Measurements from ENCODE around the gene CLEC3B. TPM values are rescaled to one million over a fixed set of nuclear protein-coding genes. Genes with fewer than 3 reads are reported as not detected.
A peak's percentile ranks its signal among the peaks of the same experiment; 100 is the strongest.

CLEC3B gene
- total RNA-seq, 1 donor from 2014 or later: 0.20 TPM

GRCh38 chr3:45003406-45003805 lies 22.7 kb upstream of the CLEC3B start:
- peak in 1 of 2 donors; percentile 89 for DNase-seq (ENCODE audit: low read depth in 2 of 2)

- peak in 1 of 2 donors; percentile 73 for DNase-seq (ENCODE audit: low read depth in 2 of 2)
These were observed 22.2 kb upstream of the CLEC3B start for GRCh38 chr3:45003859-45004258.

GRCh38 chr3:45007091-45007490 lies 19.0 kb upstream of the CLEC3B start:
- no peak for DNase-seq (ENCODE audit: low read depth in 2 of 2)

- DNase-seq (ENCODE audit: low read depth in 2 of 2): no peak
These were observed 18.0 kb upstream of the CLEC3B start for GRCh38 chr3:45008117-45008516.

DNA sequence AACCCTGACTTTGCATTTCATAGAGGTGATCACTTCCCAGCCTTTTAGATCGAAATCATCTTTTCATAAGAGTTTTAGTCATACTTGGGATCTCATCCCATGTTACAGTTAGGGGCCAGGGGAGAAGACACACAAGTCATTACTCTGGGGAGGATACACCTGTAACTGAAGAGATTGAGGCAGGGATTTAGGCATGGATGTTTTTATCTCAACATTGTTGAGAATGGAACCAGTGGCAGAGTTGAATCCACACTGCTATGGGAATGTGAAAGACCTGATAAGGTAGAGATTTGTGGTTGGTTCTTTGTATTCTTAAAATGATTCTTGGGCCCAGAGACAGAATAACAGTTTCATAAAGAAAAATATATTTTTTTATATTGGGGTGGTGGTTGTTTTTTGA lies 16.2 kb upstream of the CLEC3B start:
- no peak for DNase-seq (ENCODE audit: low read depth in 2 of 2)

- peak in 1 of 2 donors; percentile 28 for DNase-seq (ENCODE audit: low read depth in 2 of 2)
These were observed 15.2 kb upstream of the CLEC3B start for GRCh38 chr3:45010811-45011333.

DNA sequence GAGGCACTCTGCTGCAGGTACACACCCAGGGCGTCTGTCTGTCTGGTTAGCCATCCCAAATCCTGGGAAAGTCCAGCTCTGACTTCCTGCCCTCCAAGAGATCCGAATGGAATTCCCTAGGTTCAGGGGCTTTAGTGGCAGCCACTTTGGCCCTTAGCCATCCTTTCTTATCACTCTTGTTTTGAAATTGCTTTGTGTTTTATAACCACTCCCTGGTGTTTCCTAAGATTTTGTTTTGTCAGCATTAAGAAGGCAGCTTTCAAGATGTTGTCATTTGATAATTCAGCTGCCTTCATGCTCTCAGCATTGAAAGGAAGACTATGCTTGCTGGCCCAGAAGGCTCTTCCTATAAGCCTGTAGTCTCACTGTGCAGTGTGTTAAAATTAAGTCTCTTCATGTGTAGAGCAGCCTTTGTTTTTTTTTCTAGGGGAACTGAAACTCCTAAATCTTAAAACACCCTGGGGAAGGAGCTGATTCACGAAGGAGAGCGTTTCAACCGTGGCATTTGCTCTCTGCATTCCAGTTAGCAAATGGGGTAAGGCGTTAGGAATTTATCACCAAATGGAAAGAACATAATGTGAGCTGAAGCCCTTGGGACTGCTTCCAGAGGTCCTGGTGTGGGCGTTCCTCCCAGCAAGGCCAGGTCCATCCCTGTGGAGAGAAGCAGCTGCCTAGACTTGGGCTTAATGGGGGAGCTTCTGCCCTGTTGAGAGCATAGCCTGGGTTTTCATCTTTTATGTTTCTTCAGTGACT lies 14.2 kb upstream of the CLEC3B start:
- peak; percentile 76 to 83 for DNase-seq (ENCODE audit: low read depth in 2 of 2)

- no peak for DNase-seq (ENCODE audit: low read depth in 2 of 2)
These were observed 13.5 kb upstream of the CLEC3B start for GRCh38 chr3:45012577-45012976.

DNA sequence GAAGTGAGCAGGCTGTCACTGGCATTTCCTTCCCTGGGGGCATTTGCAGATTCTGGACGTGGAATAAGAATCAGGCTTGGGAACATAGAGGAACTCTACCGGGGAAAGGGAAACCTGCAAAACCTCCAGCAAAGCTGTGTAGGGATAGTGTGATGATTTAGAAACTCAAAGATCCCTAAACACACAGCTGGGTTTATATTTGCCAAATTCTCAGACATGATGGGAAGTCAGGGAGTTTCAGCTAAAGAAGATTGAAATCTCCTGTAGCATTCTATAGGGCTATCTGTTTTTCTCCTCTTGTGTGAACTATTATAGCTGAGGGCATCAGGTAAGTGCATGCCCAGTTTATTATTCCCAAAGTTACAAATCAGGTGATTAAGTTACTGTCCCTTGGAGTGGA lies 9.2 kb upstream of the CLEC3B start:
- DNase-seq (ENCODE audit: low read depth in 2 of 2): no peak

DNA sequence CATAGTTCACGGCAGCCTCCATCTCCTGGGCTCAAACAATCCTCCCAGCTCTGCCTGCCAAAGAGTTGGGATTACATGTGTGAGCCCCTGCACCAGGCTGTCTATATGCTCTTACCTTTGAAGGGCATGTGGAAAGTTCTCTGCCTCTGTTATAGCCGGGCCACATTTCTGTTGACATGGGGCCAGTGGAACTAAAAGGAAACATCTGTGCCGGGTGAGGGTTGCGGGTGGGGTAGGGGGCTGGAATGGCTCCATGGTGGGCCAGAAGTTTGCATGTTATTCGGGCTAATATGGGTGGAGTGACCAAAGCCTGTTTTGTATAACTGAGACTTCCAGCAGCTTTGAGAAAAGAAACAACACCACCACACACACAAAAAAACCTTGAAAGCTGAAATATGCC lies 8.3 kb upstream of the CLEC3B start:
- peak in 1 of 2 donors; percentile 80 for DNase-seq (ENCODE audit: low read depth in 2 of 2)

DNA sequence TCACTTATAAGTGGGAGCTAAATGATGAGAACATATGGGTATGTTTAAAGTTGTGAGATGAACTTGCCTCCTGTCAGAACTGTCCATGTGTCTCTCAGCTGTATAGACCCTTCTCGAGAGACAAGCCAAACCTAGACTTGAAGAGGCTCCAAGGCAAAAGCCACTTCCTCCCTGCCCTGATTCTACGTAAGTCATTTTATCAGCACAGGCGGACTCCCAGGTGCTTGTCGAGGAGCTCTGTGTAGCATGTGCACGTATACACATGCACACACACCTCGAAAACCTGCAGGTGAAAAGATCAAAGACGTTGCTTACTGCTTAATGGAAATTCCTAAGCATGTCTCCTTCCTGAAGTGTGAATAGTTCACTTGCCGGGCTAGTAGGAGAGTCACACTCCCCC lies 5.6 kb upstream of the CLEC3B start:
- no peak for DNase-seq (ENCODE audit: low read depth in 2 of 2)

DNA sequence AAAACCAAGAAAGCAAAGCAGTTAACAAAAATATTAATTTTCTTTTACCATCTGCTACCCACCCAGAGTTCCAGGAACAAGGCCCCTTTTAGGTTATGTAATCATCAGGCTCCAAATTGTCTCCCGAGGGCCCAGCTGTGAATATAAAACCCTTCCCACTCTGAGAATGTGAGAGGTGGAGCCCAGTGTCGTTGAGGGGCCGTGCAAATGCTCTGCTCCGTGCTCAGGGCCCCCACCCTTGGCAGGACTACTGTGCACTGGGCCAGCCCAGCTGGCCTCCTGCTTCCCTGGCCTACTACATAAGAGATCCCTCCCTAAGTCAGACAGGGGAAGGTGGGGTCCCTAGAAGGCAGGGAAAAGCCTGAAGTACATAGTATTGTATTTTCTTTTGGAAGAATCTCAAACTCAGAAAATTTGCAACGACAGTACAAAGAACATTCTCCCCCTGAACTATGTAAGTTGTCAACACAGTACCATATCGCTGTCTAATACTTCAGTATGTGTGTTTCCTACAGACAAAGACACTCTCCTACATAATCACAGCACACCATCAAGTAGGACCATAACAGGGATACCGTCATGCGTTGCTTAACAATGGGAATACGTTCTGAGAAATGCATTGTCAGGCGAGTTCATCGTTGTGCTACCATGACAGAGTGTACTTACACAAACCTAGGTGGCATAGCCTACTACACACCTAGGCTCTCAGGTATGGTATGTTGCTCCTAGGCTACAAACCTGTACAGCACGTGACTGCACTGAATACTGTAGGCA lies 4.4 kb upstream of the CLEC3B start:
- DNase-seq (ENCODE audit: low read depth in 2 of 2): no peak

GRCh38 chr3:45023675-45024074 lies 2.4 kb upstream of the CLEC3B start:
- no peak for DNase-seq (ENCODE audit: low read depth in 2 of 2)

- peak in 1 of 2 donors; percentile 23 for DNase-seq (ENCODE audit: low read depth in 2 of 2)
These were observed 1.4 kb upstream of the CLEC3B start for GRCh38 chr3:45024542-45025255.

GRCh38 chr3:45026957-45027356 lies 854 bp downstream of the CLEC3B start:
- peak in 1 of 2 donors; percentile 50 for DNase-seq (ENCODE audit: low read depth in 2 of 2)

DNA sequence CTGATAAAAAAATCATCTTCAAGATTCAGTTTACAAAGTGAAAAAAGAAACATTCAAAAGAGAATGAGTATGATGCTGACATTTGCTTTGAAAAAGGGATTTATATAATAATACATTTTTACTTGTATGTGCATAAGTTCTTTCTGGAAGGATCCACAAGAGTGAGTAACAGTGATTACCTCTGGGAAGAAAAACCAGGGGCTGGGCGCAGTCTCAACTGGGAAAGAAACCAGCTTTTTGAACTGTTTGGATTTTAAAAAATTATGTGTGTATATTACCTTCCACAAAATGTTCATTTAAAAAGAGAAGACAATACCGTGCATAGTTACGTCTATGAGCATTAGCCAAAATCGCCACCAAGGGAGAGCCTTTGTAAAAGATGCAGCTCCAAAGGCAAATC lies 1.3 kb downstream of the CLEC3B start:
- no peak for DNase-seq (ENCODE audit: low read depth in 2 of 2)

DNA sequence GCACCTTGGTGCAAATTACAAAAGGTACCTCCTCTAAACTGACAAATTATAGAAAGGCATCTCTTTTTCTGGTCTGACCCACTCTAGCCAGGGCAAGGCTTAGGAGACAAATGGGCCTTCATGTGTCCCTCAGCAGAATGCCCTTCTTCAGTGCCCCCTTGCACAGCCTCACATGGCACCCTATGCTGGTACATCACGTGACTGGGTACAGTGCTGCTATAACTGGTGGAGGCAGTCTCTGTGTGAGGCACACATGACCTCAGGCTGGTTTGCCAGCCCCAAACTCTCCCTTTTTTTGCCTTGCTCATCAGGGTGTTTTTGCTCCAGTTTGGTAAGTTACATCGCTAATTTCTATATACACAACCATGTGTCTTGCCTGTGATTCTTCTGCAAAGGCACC lies 3.1 kb downstream of the CLEC3B start:
- no peak for DNase-seq (ENCODE audit: low read depth in 2 of 2)

DNA sequence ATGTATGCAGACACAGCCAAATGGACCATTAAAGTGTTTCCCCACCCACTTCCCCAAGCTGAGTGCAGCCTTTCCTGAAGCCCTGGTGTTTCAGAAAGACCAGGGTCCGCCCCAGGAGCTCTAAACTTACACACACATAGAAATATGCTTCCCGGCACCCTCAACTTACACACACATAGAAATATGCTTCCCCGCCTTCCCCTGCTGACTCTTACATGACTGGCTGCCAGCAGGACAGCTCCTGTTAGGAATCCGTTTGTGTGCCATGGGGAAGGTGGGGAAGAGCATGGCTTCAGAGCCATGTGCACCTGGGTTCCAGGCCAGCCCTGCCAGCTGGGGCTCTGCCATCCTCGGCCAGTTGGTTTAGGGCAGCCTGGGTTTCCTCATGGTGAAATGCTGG lies 3.6 kb downstream of the CLEC3B start:
- DNase-seq (ENCODE audit: low read depth in 2 of 2): peak in 1 of 2 donors; percentile 34

DNA sequence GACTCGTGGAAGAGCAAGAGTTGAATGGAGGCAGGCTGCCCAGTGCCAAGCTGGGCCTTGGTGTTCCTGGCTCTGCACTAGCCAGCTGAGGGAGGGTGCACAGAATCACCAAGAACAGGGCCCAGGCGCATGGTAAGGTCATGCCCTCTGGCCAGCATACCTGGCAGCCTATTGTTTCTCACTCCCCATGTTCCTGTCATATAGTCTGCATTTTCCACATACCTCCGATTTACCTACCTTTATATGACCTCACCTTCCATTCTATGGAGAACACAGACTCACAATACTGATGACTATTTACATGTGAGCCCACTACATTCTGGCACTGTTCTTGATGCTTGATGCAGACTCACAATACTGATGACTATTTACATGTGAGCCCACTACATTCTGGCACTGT lies 5.4 kb downstream of the CLEC3B start:
- DNase-seq (ENCODE audit: low read depth in 2 of 2): no peak

DNA sequence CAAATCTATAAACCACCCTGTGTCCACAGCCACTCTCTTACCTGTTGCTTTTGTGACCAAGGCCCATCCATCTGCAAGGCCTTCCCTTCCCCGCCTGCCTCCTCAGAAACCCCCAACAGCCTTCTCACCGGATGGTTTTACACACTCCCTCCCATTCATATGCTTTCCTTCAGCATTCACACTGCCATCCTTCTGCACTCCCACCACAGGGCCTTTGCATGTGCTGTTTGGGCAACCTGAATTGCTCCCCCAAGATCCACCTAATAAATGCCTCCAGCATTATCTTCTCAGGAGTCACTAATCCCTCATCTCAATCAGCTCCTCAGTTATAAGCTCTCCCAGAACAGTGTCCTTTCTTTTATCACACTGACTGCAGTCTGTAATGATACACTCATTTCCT lies 6.0 kb downstream of the CLEC3B start:
- no peak for DNase-seq (ENCODE audit: low read depth in 2 of 2)

GRCh38 chr3:45033791-45034190 lies 7.7 kb downstream of the CLEC3B start:
- DNase-seq (ENCODE audit: low read depth in 2 of 2): no peak

DNA sequence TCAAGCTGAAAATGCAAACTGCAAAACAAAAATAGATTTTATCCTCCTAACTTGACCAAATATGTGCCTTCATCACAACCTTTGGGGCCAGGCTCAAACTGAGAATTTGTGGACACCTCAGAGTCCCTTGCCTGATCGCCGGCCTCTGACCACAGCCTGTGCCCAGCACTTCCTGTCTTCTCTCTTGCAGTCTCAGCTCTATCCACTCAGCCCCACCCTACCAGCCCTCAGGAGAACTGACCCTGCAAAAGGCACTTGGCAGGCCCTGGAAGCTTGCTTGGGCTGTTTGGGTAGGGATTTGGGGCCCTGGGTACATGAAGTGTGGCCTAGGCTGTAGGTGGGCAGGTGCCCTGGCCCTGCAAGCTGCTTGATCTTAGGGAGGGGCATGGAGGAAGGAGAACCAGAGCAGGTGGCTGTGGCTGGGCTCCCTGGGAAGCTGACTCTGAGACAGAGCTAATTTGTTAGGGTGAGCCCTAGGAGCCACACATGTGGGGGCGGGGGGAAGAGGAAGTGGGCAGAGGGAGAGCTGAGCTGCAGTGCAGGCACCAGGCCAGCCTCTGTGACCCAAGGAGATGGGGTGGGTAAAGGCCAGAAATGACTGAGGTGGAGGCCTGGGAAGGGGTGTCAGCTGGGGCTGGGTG lies 8.6 kb downstream of the CLEC3B start:
- no peak for DNase-seq (ENCODE audit: low read depth in 2 of 2)
